Measurements from ENCODE around the gene HHATL.

DNA sequence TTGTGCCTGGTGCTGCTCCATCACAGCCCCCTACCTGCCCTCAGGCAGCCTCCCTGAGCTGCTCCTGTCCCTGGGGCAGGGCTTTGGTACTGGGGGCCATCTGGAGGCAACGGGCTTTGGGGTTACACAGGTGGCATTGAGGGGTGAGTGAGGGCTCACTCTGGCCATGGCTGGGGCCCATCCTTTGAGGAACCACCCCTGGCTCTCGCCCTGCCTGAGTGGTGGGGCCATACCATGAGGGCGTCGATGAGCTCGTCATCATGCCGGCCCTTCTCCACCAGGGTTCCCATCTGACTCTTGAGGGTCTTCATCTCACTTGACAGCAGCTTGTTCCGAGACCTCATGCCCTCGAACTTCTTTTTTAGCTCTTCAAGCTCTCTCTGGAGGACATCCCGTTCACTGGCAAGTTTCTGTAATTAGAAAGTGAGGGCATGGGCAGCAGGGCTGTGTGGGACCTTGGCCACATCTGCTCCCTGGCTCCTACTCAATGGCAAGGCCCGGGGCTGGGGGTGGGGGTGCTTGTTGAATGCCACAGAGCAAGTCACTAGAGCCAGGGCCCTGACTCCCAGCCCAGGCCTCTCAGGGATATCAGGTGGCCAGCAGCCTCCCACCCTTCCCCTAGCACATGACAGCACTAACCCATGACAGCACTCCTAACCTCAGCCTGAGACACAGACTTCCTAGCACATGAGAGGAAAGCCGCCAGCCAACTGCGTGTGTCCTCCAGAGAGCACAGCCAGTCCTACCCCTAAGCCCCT, 37.0 kb upstream of the HHATL start:
- TF ChIP-seq, protein P1, sequence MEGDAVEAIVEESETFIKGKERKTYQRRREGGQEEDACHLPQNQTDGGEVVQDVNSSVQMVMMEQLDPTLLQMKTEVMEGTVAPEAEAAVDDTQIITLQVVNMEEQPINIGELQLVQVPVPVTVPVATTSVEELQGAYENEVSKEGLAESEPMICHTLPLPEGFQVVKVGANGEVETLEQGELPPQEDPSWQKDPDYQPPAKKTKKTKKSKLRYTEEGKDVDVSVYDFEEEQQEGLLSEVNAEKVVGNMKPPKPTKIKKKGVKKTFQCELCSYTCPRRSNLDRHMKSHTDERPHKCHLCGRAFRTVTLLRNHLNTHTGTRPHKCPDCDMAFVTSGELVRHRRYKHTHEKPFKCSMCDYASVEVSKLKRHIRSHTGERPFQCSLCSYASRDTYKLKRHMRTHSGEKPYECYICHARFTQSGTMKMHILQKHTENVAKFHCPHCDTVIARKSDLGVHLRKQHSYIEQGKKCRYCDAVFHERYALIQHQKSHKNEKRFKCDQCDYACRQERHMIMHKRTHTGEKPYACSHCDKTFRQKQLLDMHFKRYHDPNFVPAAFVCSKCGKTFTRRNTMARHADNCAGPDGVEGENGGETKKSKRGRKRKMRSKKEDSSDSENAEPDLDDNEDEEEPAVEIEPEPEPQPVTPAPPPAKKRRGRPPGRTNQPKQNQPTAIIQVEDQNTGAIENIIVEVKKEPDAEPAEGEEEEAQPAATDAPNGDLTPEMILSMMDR (conservative IDR thresholded peaks at IDR 0.05) = no peak
- TF ChIP-seq ZFX (IDR thresholded peaks at IDR 0.05) = no peak
